UCSD-AML1 (cell line): ENCODE measurements around the gene CD6.

Experiments used
- DNase-seq: peaks from one replicate; lab custom pipeline; 2025; ENCODE audit not compliant: unreplicated experiment; lab: John Stamatoyannopoulos, UW

CD6 gene

GRCh38 chr11:61024938-61025820 lies 53.7 kb downstream of the CD6 start:
- no peak for DNase-seq

GRCh38 chr11:61025821-61026120 lies 54.3 kb downstream of the CD6 start:
- no peak for DNase-seq

GRCh38 chr11:61026121-61027031 lies 54.9 kb downstream of the CD6 start:
- DNase-seq, result peak; percentile 48

GRCh38 chr11:61027141-61027840 lies 55.8 kb downstream of the CD6 start:
- DNase-seq, result no peak

GRCh38 chr11:61028135-61028729 lies 56.8 kb downstream of the CD6 start:
- DNase-seq, result no peak

GRCh38 chr11:61032824-61033223 lies 61.3 kb downstream of the CD6 start:
- DNase-seq, result no peak

- DNase-seq, result no peak
Measured at GRCh38 chr11:61033417-61033816, 61.9 kb downstream of the CD6 start.

- no peak for DNase-seq
Measured at GRCh38 chr11:61034111-61034510, 62.6 kb downstream of the CD6 start.

- DNase-seq, result no peak
Measured at GRCh38 chr11:61034704-61035525, 63.4 kb downstream of the CD6 start.

GRCh38 chr11:61035526-61035835 lies 64.0 kb downstream of the CD6 start:
- no peak for DNase-seq

GRCh38 chr11:61037441-61038093 lies 66.1 kb downstream of the CD6 start:
- no peak for DNase-seq

GRCh38 chr11:61039916-61040315 lies 68.4 kb downstream of the CD6 start:
- no peak for DNase-seq

GRCh38 chr11:61041755-61042518 lies 70.5 kb downstream of the CD6 start:
- peak; percentile 82 for DNase-seq

GRCh38 chr11:61042537-61042936 lies 71.1 kb downstream of the CD6 start:
- DNase-seq, result no peak

- no peak for DNase-seq
Measured at GRCh38 chr11:61042961-61043540, 71.6 kb downstream of the CD6 start.

- DNase-seq, result no peak
Measured at GRCh38 chr11:61045271-61045670, 73.8 kb downstream of the CD6 start.

GRCh38 chr11:61046833-61047232 lies 75.4 kb downstream of the CD6 start:
- DNase-seq, result no peak

- DNase-seq, result no peak
Measured at GRCh38 chr11:61048368-61049062, 77.0 kb downstream of the CD6 start.
